Muscle layer of duodenum (tissue), 2 donors: ENCODE results near the gene GPC3.
"Not testable (repeated sequence)": the region's sequence is repeated elsewhere in the genome, so short reads cannot be mapped to it uniquely, and the experiment has no call there.

ENCODE experiments used
- H3K27ac ChIP-seq: one replicate; pipeline ENCODE4 v1.7.0; 2013; ENCODE audit warnings: mild to moderate bottlenecking, low read length
- H3K27me3 ChIP-seq: one replicate; pipeline ENCODE4 v1.7.0; 2013; ENCODE audit warnings: low read depth, mild to moderate bottlenecking, control low read depth, low read length
- H3K36me3 ChIP-seq, 2 donors: one replicate each; pipeline ENCODE4 v1.7.0; 2013; ENCODE audit warnings: low read length in 2 of 2, control low read depth in 1 of 2, mild to moderate bottlenecking in 1 of 2; ENCODE audit not compliant: insufficient read depth in 2 of 2, control insufficient read depth in 1 of 2
- H3K4me1 ChIP-seq, 2 donors: one replicate each; pipeline ENCODE4 v1.7.0; 2013; ENCODE audit warnings: low read length in 2 of 2, mild to moderate bottlenecking in 2 of 2, control low read depth in 1 of 2, moderate library complexity in 1 of 2; ENCODE audit not compliant: insufficient read depth in 2 of 2, control insufficient read depth in 1 of 2
- H3K4me3 ChIP-seq, 2 donors: one replicate each; pipeline ENCODE4 v1.7.0; 2013; ENCODE audit warnings: low read length in 2 of 2, low read depth in 1 of 2, mild to moderate bottlenecking in 1 of 2
- H3K9me3 ChIP-seq, 2 donors: one replicate each; pipeline ENCODE4 v1.7.0; 2013; ENCODE audit warnings: low read length in 2 of 2, control low read depth in 1 of 2, mild to moderate bottlenecking in 1 of 2; ENCODE audit not compliant: control insufficient read depth in 1 of 2
- donor health status: healthy.

Gene GPC3

GRCh38 chrX:133786382-133786781 is 199.0 kb downstream of the GPC3 start:
- Histone ChIP-seq H3K27me3 (no peaks in the 10 kb centered on the region), H3K9me3 (no peaks in the 10 kb centered on the region), H3K36me3 (no peaks in the 10 kb centered on the region), H3K4me1 (peaks cover 0 to 2% of the 10 kb centered on the region in 2 donors), H3K27ac (no peak overlapping the region), H3K4me3 (no peak overlapping the region)

GRCh38 chrX:133783274-133783673 is 202.1 kb downstream of the GPC3 start:
- no peaks in the 10 kb centered on the region for H3K27me3 ChIP-seq
- H3K36me3 ChIP-seq: no peaks in the 10 kb centered on the region

DNA sequence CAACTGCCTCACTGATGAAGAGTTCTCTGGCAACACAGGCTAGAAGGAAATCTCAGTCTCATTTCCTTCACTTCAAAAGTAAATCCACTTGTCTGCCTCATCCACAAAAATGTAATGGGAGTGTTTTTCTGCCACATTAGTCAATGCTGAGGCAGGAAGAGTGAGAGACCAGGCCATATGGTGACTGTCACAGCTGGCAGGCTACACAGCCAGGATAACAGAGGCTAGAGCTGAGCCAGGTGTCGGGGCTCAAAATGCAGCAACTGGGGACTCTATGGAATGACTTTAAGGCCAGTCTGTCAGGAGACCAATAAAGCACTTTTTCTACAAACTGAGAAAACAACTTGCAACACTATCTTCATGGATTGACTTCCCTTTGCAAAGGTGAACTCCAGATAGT is 204.2 kb downstream of the GPC3 start:
- peaks cover 0 to 9% of the 10 kb centered on the region in 2 donors for H3K4me1 ChIP-seq
- no peak overlapping the region for H3K27ac ChIP-seq
- H3K27me3 ChIP-seq: no peaks in the 10 kb centered on the region
- H3K4me3 ChIP-seq: no peak overlapping the region
- H3K9me3 ChIP-seq: no peaks in the 10 kb centered on the region
- no peaks in the 10 kb centered on the region for H3K36me3 ChIP-seq

More at GRCh38 chrX:133783274-133783673, 202.1 kb downstream of the GPC3 start:
- H3K4me3 ChIP-seq: no peak overlapping the region
- no peak overlapping the region for H3K27ac ChIP-seq
- H3K9me3 ChIP-seq: no peaks in the 10 kb centered on the region
- H3K4me1 ChIP-seq: peaks cover 0 to 9% of the 10 kb centered on the region in 2 donors

DNA sequence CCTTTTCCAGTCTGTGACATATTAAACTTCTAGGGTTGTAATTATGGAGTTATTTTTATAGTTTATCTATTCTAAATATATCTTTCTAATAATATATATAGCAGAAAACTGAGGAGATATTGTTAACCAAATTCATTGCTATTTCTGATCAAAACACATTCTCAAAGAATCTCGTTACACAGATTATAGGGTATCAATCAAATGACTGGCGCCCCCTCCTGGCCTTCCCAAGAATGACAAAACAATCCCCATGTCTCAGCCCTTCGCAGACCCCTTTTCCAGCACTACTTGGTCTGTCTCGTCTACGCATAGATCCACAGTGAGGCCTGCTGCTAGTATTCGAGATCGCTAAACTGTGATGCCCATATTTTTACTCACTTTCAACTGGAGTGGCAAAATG is 209.3 kb downstream of the GPC3 start:
- Histone ChIP-seq H3K36me3 (no peaks in the 10 kb centered on the region), H3K4me3 (no peak overlapping the region), H3K9me3 (no peaks in the 10 kb centered on the region), H3K27ac (no peak overlapping the region), H3K4me1 (peaks cover 0 to 4% of the 10 kb centered on the region in 2 donors), H3K27me3 (no peaks in the 10 kb centered on the region)

- H3K27me3 ChIP-seq: no peaks in the 10 kb centered on the region
Observed at GRCh38 chrX:133774807-133775206, 210.6 kb downstream of the GPC3 start.

GRCh38 chrX:133771086-133771646 is 214.2 kb downstream of the GPC3 start:
- no peaks in the 10 kb centered on the region for H3K4me1 ChIP-seq
- H3K27ac ChIP-seq: no peak overlapping the region
- no peaks in the 10 kb centered on the region for H3K36me3 ChIP-seq
- H3K27me3 ChIP-seq: no peaks in the 10 kb centered on the region
- H3K9me3 ChIP-seq: no peaks in the 10 kb centered on the region
- no peak overlapping the region for H3K4me3 ChIP-seq

More at GRCh38 chrX:133774807-133775206, 210.6 kb downstream of the GPC3 start:
- no peak overlapping the region for H3K27ac ChIP-seq
- H3K9me3 ChIP-seq: no peaks in the 10 kb centered on the region
- no peak overlapping the region for H3K4me3 ChIP-seq
- no peaks in the 10 kb centered on the region for H3K4me1 ChIP-seq
- H3K36me3 ChIP-seq: no peaks in the 10 kb centered on the region

DNA sequence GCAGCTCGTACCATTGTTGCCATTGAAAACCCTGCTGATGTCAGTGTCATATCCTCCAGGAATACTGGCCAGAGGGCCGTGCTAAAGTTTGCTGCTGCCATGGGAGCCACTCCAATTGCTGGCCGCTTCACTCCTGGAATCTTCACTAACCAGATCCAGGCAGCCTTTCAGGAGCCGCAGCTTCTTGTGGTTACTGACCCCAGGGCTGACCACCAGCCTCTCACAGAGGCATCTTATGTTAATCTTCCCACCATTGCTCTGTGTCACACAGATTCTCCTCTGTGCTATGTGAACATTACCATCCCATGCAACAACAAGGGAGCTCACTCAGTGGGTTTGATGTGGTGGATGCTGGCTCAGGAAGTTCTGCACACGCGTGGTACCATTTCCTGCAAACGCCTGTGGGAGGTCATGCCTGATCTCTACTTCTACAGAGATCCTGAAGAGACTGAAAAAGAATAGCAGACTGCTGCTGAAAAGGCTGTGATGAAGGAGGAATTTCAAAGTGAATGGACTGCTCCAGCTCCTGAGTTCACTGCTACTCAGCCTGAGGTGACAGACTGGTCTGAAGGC is 222.3 kb downstream of the GPC3 start:
- H3K9me3 ChIP-seq, H3K27ac ChIP-seq, H3K36me3 ChIP-seq, H3K27me3 ChIP-seq, H3K4me1 ChIP-seq, H3K4me3 ChIP-seq: not testable (repeated sequence)

DNA sequence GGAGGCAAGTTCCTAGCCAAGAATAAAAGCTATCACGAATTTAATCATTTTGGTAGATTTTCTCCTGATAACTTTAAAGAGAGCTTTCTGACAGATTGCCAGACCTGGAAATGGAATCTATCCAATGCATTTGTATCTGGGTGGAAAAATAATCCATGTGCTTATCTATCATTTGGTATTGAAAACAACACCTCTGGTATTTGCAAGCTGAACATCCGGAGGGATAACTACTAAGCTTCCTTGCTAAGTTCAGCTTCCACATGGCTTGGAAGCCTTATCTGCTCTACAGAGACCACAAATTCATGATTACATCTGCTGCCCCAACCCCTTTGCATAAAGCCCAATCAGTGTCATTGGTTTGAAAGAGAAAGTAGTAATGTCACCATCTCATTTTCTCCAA is 230.7 kb downstream of the GPC3 start:
- Histone ChIP-seq H3K4me3 (no peak overlapping the region), H3K27me3 (no peaks in the 10 kb centered on the region), H3K4me1 (no peaks in the 10 kb centered on the region), H3K27ac (no peak overlapping the region), H3K36me3 (no peaks in the 10 kb centered on the region), H3K9me3 (no peaks in the 10 kb centered on the region)

- H3K27me3 ChIP-seq: no peaks in the 10 kb centered on the region
- no peak overlapping the region for H3K4me3 ChIP-seq
- H3K27ac ChIP-seq: no peak overlapping the region
- no peaks in the 10 kb centered on the region for H3K9me3 ChIP-seq
- H3K4me1 ChIP-seq: no peaks in the 10 kb centered on the region
- H3K36me3 ChIP-seq: no peaks in the 10 kb centered on the region
Observed at GRCh38 chrX:133749951-133750350, 235.4 kb downstream of the GPC3 start.

GRCh38 chrX:133749370-133749769 is 236.0 kb downstream of the GPC3 start:
- H3K27me3 ChIP-seq: no peaks in the 10 kb centered on the region
- H3K4me3 ChIP-seq: no peak overlapping the region
- H3K27ac ChIP-seq: no peak overlapping the region
- no peaks in the 10 kb centered on the region for H3K36me3 ChIP-seq
- no peaks in the 10 kb centered on the region for H3K4me1 ChIP-seq
- no peaks in the 10 kb centered on the region for H3K9me3 ChIP-seq

DNA sequence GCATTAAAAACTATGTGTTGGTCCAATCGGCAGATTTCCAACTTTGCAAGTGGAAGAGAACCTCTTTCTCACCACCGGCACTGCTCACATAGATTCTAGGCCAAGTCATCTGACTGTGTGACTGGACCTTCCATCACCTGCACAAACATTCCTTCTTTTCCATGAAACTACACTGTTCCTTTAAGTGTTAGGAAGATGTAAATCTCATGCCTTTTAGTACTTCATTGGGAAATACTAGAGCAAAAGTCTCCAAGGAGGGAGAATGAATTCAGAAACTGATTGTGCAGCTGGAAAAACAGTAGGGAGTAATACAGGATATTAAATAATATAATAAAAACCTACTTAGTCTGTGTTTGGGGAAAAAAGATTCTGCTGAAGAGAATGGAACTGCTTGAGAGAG is 238.2 kb downstream of the GPC3 start:
- no peaks in the 10 kb centered on the region for H3K4me1 ChIP-seq
- no peaks in the 10 kb centered on the region for H3K27me3 ChIP-seq

GRCh38 chrX:133746593-133746992 is 238.8 kb downstream of the GPC3 start:
- Histone ChIP-seq H3K36me3 (no peaks in the 10 kb centered on the region), H3K27ac (no peak overlapping the region), H3K4me3 (no peak overlapping the region), H3K27me3 (no peaks in the 10 kb centered on the region), H3K4me1 (no peaks in the 10 kb centered on the region), H3K9me3 (no peaks in the 10 kb centered on the region)

More for the DNA sequence above, 238.2 kb downstream of the GPC3 start:
- Histone ChIP-seq H3K27ac (no peak overlapping the region), H3K4me3 (no peak overlapping the region), H3K36me3 (no peaks in the 10 kb centered on the region), H3K9me3 (no peaks in the 10 kb centered on the region)
